Type B pancreatic cell (in vitro differentiated cells): ENCODE measurements around the gene SURF4. TPM values are rescaled to one million over a fixed set of nuclear protein-coding genes. Genes with fewer than 3 reads are reported as not detected.
A peak's percentile ranks its signal among the peaks of the same experiment; 100 is the strongest.

Source experiments
- DNase-seq: peaks from one replicate; pipeline ENCODE4 v3.0.0; 2021; ENCODE audit warnings: mixed read lengths; ENCODE audit not compliant: unreplicated experiment; ENCODE audit errors: extremely low spot score
- H3K27ac Mint-ChIP-seq: 2 replicates; pipeline ENCODE4 v1.8.0; 2021; ENCODE audit warnings: mild to moderate bottlenecking, mixed read lengths
- H3K27me3 Mint-ChIP-seq: 2 replicates; pipeline ENCODE4 v1.8.0; 2021; ENCODE audit warnings: mixed read lengths
- H3K36me3 Mint-ChIP-seq: 2 replicates; pipeline ENCODE4 v1.8.0; 2021; ENCODE audit warnings: mixed read lengths
- H3K4me1 Mint-ChIP-seq: one replicate; pipeline ENCODE4 v1.8.0; 2021; ENCODE audit warnings: mixed read lengths; ENCODE audit not compliant: unreplicated experiment
- H3K4me3 Mint-ChIP-seq: 2 replicates; pipeline ENCODE4 v1.8.0; 2021; ENCODE audit warnings: mild to moderate bottlenecking, mixed read lengths
- H3K9me3 Mint-ChIP-seq: 2 replicates; pipeline ENCODE4 v1.8.0; 2021; ENCODE audit warnings: mixed read lengths
- total RNA-seq: library from RNA; stranded (reverse); gene quantifications from 2 replicates; pipeline ENCODE4 v1.2.1, GENCODE V29; 2021; ENCODE audit warnings: low replicate concordance
- TF ChIP-seq, protein P1 (sequence below): fragments of 200-600 bp; sonication (generic); conservative IDR thresholded peaks from 2 replicates; pipeline ENCODE4 v1.5.0; 2021; ENCODE audit warnings: antibody characterized with exemption, mild to moderate bottlenecking

The SURF4 gene
- total RNA-seq, 1 donor from 2014 or later: 173 TPM

DNA sequence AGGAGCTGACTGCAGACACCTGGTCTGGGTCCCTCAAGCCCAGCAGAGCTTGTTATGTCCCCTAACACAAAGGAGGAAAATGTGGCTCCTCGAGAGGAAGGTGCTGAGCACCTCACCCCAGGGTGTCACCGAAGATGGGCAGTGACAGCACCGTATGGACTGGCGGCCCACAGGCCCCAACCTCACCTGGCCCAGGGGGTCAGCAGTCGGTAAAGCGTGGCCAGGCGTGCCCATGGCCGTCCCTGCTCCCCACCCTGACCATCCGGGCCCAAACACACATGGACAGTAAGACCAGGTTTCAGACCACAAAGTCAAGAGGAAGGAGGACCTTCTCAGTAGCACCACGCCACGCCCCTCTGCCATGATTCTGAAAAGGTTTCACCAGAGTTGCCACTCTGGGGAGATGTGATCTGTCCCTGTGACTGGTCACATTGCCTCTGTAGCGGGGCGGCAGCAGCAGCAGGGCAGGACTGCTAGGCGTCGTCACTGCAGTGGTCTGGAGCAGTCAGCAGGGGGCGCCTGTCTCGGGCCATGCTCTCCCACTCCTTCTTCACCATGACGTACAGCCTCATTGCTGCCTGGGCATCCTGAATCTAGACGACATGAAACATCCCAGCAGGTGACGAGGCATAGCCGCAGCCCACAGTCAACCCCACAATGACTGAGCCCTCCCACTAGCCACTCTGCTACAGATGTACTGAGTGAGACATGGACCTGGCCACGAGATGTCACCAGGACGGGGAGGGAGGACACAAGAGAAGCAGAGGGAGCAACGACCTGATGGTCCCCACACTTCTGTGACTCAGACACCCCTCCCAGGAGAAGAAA lies 30.8 kb upstream of the SURF4 start:
- peak; percentile 86 for DNase-seq
- Mint-ChIP-seq H3K27me3 (no peaks in the 10 kb centered on the region), H3K36me3 (peaks cover 5% of the 10 kb centered on the region), H3K4me3 (no peak overlapping the region), H3K4me1 (peaks cover 5% of the 10 kb centered on the region), H3K27ac (peak overlapping the region; percentile 12), H3K9me3 (no peaks in the 10 kb centered on the region)
- TF ChIP-seq, protein P1, sequence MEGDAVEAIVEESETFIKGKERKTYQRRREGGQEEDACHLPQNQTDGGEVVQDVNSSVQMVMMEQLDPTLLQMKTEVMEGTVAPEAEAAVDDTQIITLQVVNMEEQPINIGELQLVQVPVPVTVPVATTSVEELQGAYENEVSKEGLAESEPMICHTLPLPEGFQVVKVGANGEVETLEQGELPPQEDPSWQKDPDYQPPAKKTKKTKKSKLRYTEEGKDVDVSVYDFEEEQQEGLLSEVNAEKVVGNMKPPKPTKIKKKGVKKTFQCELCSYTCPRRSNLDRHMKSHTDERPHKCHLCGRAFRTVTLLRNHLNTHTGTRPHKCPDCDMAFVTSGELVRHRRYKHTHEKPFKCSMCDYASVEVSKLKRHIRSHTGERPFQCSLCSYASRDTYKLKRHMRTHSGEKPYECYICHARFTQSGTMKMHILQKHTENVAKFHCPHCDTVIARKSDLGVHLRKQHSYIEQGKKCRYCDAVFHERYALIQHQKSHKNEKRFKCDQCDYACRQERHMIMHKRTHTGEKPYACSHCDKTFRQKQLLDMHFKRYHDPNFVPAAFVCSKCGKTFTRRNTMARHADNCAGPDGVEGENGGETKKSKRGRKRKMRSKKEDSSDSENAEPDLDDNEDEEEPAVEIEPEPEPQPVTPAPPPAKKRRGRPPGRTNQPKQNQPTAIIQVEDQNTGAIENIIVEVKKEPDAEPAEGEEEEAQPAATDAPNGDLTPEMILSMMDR: peak; percentile 93

DNA sequence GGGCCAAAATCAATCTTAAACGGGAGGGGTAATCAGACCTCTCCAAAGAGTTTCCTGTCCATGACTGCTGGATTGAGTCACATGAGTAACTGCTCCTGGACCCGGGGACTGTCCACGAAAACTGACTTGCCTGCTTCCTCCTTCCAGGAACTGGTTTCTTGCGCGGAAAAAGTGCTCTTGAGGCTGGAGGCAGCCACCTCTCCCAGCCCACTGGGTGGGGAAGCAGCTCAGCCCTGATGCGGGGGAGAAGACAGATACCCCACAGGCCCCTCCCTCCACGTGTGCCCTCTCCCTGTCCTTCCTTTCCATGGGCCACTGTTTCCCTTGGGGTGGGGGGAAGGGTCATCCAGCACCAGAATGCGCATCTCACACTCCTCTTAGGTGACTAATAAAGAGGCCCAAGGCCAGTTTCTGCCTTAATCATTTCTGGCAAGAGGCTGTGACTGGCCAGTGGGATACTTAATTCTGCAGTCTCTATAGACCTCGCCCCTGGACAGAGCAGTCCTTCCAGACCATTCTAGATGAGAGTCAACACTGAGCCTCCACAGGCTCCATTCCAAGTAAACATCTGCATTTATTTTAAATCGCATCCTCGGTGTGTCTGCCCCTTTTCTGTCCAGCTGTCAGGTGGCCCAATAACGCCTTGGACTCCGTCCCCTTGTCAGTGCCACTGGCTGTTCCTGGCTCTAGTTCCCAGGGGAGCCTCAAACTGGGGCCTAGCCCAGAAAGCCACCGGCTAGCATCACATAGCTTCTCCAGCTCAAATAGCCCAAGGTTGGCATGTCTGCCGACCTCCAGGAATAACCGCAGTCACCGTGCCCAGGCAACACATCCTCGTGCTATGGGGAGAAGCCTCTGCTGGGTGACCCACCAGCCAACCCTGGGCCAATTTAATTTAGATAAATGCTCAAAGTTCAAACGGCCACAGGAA lies 29.9 kb upstream of the SURF4 start:
- Mint-ChIP-seq H3K27ac (no peak overlapping the region), H3K36me3 (peaks cover 5% of the 10 kb centered on the region), H3K4me1 (peaks cover 5% of the 10 kb centered on the region), H3K27me3 (no peaks in the 10 kb centered on the region), H3K4me3 (no peak overlapping the region), H3K9me3 (no peaks in the 10 kb centered on the region)
- TF ChIP-seq, protein P1: no peak
- DNase-seq: no peak

- DNase-seq: no peak
- Mint-ChIP-seq H3K27me3 (no peaks in the 10 kb centered on the region), H3K27ac (peak overlapping the region; percentile 32), H3K36me3 (peaks cover 5% of the 10 kb centered on the region), H3K4me1 (peaks cover 5% of the 10 kb centered on the region), H3K9me3 (no peaks in the 10 kb centered on the region), H3K4me3 (no peak overlapping the region)
- TF ChIP-seq, protein P1: no peak
Measured at GRCh38 chr9:133404454-133405002, 28.7 kb upstream of the SURF4 start.

DNA sequence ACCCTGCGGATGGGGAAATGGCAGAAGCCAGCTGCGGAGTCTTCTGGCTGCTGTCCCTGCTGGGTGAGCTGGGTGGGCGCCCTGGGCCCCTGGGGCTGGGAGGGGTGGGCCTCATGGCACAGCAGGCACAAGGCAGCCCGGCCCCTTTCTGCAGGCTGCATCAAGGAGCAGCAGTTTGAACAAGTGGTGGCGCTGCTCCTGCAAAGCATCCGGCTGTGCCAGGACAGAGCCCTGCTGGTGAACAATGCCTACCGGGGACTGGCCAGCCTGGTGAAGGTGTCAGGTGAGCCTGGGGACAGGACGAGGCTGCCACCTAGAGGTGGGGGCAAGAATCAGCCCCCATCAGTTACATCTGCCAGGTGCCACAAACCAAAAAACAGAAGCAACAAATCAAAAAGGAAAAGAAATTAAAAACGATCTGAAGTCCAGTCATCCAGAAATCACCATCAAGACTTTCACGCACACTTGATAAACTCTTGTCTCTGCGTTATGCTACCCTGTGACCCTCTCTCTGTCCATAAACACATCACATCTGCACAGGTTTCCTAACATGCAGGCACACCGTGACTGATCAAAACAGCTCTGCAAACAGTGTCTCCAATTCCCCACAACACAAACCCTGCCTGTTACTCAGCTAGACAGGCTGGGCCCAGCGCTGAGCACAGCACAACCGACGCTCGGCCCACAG lies 28.1 kb upstream of the SURF4 start:
- peaks cover 5% of the 10 kb centered on the region for H3K36me3 Mint-ChIP-seq
- H3K27ac Mint-ChIP-seq: peak overlapping the region; percentile 32
- H3K9me3 Mint-ChIP-seq: no peaks in the 10 kb centered on the region
- TF ChIP-seq, protein P1: peak; percentile 61
- no peaks in the 10 kb centered on the region for H3K27me3 Mint-ChIP-seq
- no peak for DNase-seq
- H3K4me3 Mint-ChIP-seq: no peak overlapping the region
- H3K4me1 Mint-ChIP-seq: peaks cover 5% of the 10 kb centered on the region

- no peak overlapping the region for H3K4me3 Mint-ChIP-seq
- TF ChIP-seq, protein P1: no peak
- peaks cover 5% of the 10 kb centered on the region for H3K36me3 Mint-ChIP-seq
- no peak for DNase-seq
- peaks cover 5% of the 10 kb centered on the region for H3K4me1 Mint-ChIP-seq
- no peaks in the 10 kb centered on the region for H3K9me3 Mint-ChIP-seq
- H3K27ac Mint-ChIP-seq: no peak overlapping the region
- H3K27me3 Mint-ChIP-seq: no peaks in the 10 kb centered on the region
Measured at GRCh38 chr9:133402689-133403088, 26.8 kb upstream of the SURF4 start.
